Natural killer cell treated with Interleukin-12 subunit alpha and Interleukin-12 subunit beta and Interleukin-15 and Interleukin-18, amount 100 ng/mL, for 72 hours (primary cell): ENCODE results near the gene STKLD1. TPM values are rescaled to one million over a fixed set of nuclear protein-coding genes. Genes with fewer than 3 reads are reported as not detected.
"Not testable (repeated sequence)": the region's sequence is repeated elsewhere in the genome, so short reads cannot be mapped to it uniquely, and the experiment has no call there.

Experiments used
- ATAC-seq, 2 donors: fragments of 150-1000 bp; cut with Tn5 transposase in 1 of 2; sonication (Bioruptor Pico), chemical (Tn5 transposase) in 1 of 2; 2 replicates each; pipeline ENCODE4 v1.10.0; 2021
- DNase-seq: peaks from one replicate; pipeline ENCODE4 v3.0.0; 2022; ENCODE audit warnings: low spot score
- H3K27ac Mint-ChIP-seq, 2 donors: 1 replicate in 1 of 2; 2 replicates in 1 of 2; pipeline ENCODE4 v1.8.0; 2022; ENCODE audit warnings: mixed read lengths in 2 of 2, mild to moderate bottlenecking in 1 of 2, moderate library complexity in 1 of 2
- H3K27me3 Mint-ChIP-seq, 2 donors: 1 replicate in 1 of 2; 2 replicates in 1 of 2; pipeline ENCODE4 v1.8.0; 2022; ENCODE audit warnings: mixed read lengths in 2 of 2
- H3K36me3 Mint-ChIP-seq: one replicate; pipeline ENCODE4 v1.8.0; 2022; ENCODE audit warnings: mixed read lengths
- H3K4me1 Mint-ChIP-seq, 2 donors: 1 replicate in 1 of 2; 2 replicates in 1 of 2; pipeline ENCODE4 v1.8.0; 2022; ENCODE audit warnings: low read depth in 2 of 2, mixed read lengths in 2 of 2, mild to moderate bottlenecking in 1 of 2
- H3K4me3 Mint-ChIP-seq: one replicate; pipeline ENCODE4 v1.8.0; 2022; ENCODE audit warnings: mixed read lengths
- H3K9me3 Mint-ChIP-seq: 2 replicates; pipeline ENCODE4 v1.8.0; 2022; ENCODE audit warnings: mixed read lengths
- total RNA-seq, 2 donors: library from RNA; stranded (reverse); gene quantifications; one replicate each; pipeline ENCODE4 v1.2.3, GENCODE V29; 2022

The STKLD1 gene
- total RNA-seq, 2 donors from 2014 or later: 0.19 TPM; not detected in 1

GRCh38 chr9:133377280-133377679 lies 1.1 kb downstream of the STKLD1 start:
- DNase-seq, H3K36me3 Mint-ChIP-seq, H3K9me3 Mint-ChIP-seq, H3K4me3 Mint-ChIP-seq, ATAC-seq, H3K27me3 Mint-ChIP-seq, H3K27ac Mint-ChIP-seq: not testable (repeated sequence)
- H3K4me1 Mint-ChIP-seq: peaks cover 10 to 14% of the 10 kb centered on the region in 2 donors

- Mint-ChIP-seq H3K4me3 (no peak overlapping the region), H3K36me3 (peaks cover 6% of the 10 kb centered on the region), H3K9me3 (no peaks in the 10 kb centered on the region), H3K4me1 (peaks cover 5 to 10% of the 10 kb centered on the region in 2 donors), H3K27ac (no peak overlapping the region), H3K27me3 (no peaks in the 10 kb centered on the region)
- no peak for DNase-seq
- ATAC-seq: no peak
These were observed 1.6 kb downstream of the STKLD1 start for GRCh38 chr9:133377721-133378216.

- ATAC-seq (no peak), DNase-seq (no peak)
- H3K36me3 Mint-ChIP-seq: peaks cover 6% of the 10 kb centered on the region
- H3K4me1 Mint-ChIP-seq: peaks cover under 1 to 7% of the 10 kb centered on the region in 2 donors
- no peak overlapping the region for H3K4me3 Mint-ChIP-seq
- no peak overlapping the region for H3K27ac Mint-ChIP-seq
- H3K9me3 Mint-ChIP-seq: no peaks in the 10 kb centered on the region
- no peaks in the 10 kb centered on the region for H3K27me3 Mint-ChIP-seq
These were observed 2.3 kb downstream of the STKLD1 start for GRCh38 chr9:133378408-133378962.

- no peak overlapping the region for H3K27ac Mint-ChIP-seq
- H3K4me1 Mint-ChIP-seq: peaks cover 0 to 7% of the 10 kb centered on the region in 2 donors
- peaks cover 6% of the 10 kb centered on the region for H3K36me3 Mint-ChIP-seq
- DNase-seq (no peak), ATAC-seq (no peak)
- no peaks in the 10 kb centered on the region for H3K27me3 Mint-ChIP-seq
- H3K4me3 Mint-ChIP-seq: no peak overlapping the region
- H3K9me3 Mint-ChIP-seq: no peaks in the 10 kb centered on the region
These were observed 3.3 kb downstream of the STKLD1 start for GRCh38 chr9:133379153-133380086.

GRCh38 chr9:133380734-133381133 lies 4.6 kb downstream of the STKLD1 start:
- no peaks in the 10 kb centered on the region for H3K36me3 Mint-ChIP-seq
- H3K27ac Mint-ChIP-seq: no peak overlapping the region
- no peak overlapping the region for H3K4me3 Mint-ChIP-seq
- DNase-seq: no peak
- ATAC-seq: no peak
- H3K9me3 Mint-ChIP-seq: no peaks in the 10 kb centered on the region
- no peaks in the 10 kb centered on the region for H3K4me1 Mint-ChIP-seq
- H3K27me3 Mint-ChIP-seq: no peaks in the 10 kb centered on the region

- no peaks in the 10 kb centered on the region for H3K27me3 Mint-ChIP-seq
- H3K27ac Mint-ChIP-seq: no peak overlapping the region
- no peaks in the 10 kb centered on the region for H3K9me3 Mint-ChIP-seq
- ATAC-seq: peak in 1 of 2 donors; percentile 35
- no peaks in the 10 kb centered on the region for H3K4me1 Mint-ChIP-seq
- no peaks in the 10 kb centered on the region for H3K36me3 Mint-ChIP-seq
- no peak for DNase-seq
- no peak overlapping the region for H3K4me3 Mint-ChIP-seq
These were observed 6.5 kb downstream of the STKLD1 start for GRCh38 chr9:133382507-133383141.

GRCh38 chr9:133383438-133383837 lies 7.3 kb downstream of the STKLD1 start:
- DNase-seq: no peak
- no peaks in the 10 kb centered on the region for H3K27me3 Mint-ChIP-seq
- ATAC-seq: no peak

GRCh38 chr9:133384736-133385321 lies 8.7 kb downstream of the STKLD1 start:
- H3K4me1 Mint-ChIP-seq: no peaks in the 10 kb centered on the region
- no peak overlapping the region for H3K27ac Mint-ChIP-seq
- no peaks in the 10 kb centered on the region for H3K27me3 Mint-ChIP-seq
- no peaks in the 10 kb centered on the region for H3K9me3 Mint-ChIP-seq
- DNase-seq (no peak), ATAC-seq (no peak)
- H3K36me3 Mint-ChIP-seq: no peaks in the 10 kb centered on the region
- H3K4me3 Mint-ChIP-seq: no peak overlapping the region

More at GRCh38 chr9:133383438-133383837, 7.3 kb downstream of the STKLD1 start:
- Mint-ChIP-seq H3K27ac (no peak overlapping the region), H3K4me1 (no peaks in the 10 kb centered on the region), H3K4me3 (no peak overlapping the region), H3K36me3 (no peaks in the 10 kb centered on the region), H3K9me3 (no peaks in the 10 kb centered on the region)

GRCh38 chr9:133385452-133385851 lies 9.3 kb downstream of the STKLD1 start:
- H3K27ac Mint-ChIP-seq: no peak overlapping the region
- ATAC-seq (no peak), DNase-seq (no peak)
- no peaks in the 10 kb centered on the region for H3K27me3 Mint-ChIP-seq
- H3K4me1 Mint-ChIP-seq: no peaks in the 10 kb centered on the region
- H3K9me3 Mint-ChIP-seq: no peaks in the 10 kb centered on the region
- no peak overlapping the region for H3K4me3 Mint-ChIP-seq
- H3K36me3 Mint-ChIP-seq: no peaks in the 10 kb centered on the region

- DNase-seq: no peak
- ATAC-seq: no peak
- Mint-ChIP-seq H3K27ac (no peak overlapping the region), H3K4me3 (no peak overlapping the region), H3K4me1 (no peaks in the 10 kb centered on the region), H3K27me3 (no peaks in the 10 kb centered on the region), H3K36me3 (no peaks in the 10 kb centered on the region), H3K9me3 (no peaks in the 10 kb centered on the region)
These were observed 10.2 kb downstream of the STKLD1 start for GRCh38 chr9:133386338-133386737.

GRCh38 chr9:133387680-133388079 lies 11.5 kb downstream of the STKLD1 start:
- no peak overlapping the region for H3K27ac Mint-ChIP-seq
- H3K36me3 Mint-ChIP-seq: no peaks in the 10 kb centered on the region
- H3K4me1 Mint-ChIP-seq: no peaks in the 10 kb centered on the region
- H3K9me3 Mint-ChIP-seq: no peaks in the 10 kb centered on the region
- ATAC-seq (no peak), DNase-seq (no peak)
- no peak overlapping the region for H3K4me3 Mint-ChIP-seq
- H3K27me3 Mint-ChIP-seq: no peaks in the 10 kb centered on the region

GRCh38 chr9:133389025-133389557 lies 12.9 kb downstream of the STKLD1 start:
- H3K9me3 Mint-ChIP-seq: no peaks in the 10 kb centered on the region
- H3K4me1 Mint-ChIP-seq: no peaks in the 10 kb centered on the region
- ATAC-seq (no peak), DNase-seq (no peak)
- no peaks in the 10 kb centered on the region for H3K36me3 Mint-ChIP-seq
- H3K27me3 Mint-ChIP-seq: peaks cover 0 to 3% of the 10 kb centered on the region in 2 donors
- no peak overlapping the region for H3K4me3 Mint-ChIP-seq
- H3K27ac Mint-ChIP-seq: no peak overlapping the region

GRCh38 chr9:133389562-133389961 lies 13.4 kb downstream of the STKLD1 start:
- Mint-ChIP-seq H3K9me3 (no peaks in the 10 kb centered on the region), H3K4me3 (no peak overlapping the region), H3K4me1 (no peaks in the 10 kb centered on the region), H3K27ac (no peak overlapping the region), H3K36me3 (no peaks in the 10 kb centered on the region), H3K27me3 (peaks cover 0 to 3% of the 10 kb centered on the region in 2 donors)
- no peak for DNase-seq
- ATAC-seq: no peak
